H1 (cell line): ENCODE results near the gene PCYT2. TPM values are rescaled to one million over a fixed set of nuclear protein-coding genes. Genes with fewer than 3 reads are reported as not detected.
A peak's percentile ranks its signal among the peaks of the same experiment; 100 is the strongest.

Experiments
- CTCF ChIA-PET: fragments of 300-600 bp; sonication (Branson Sonifier 250); formaldehyde crosslinking; loops from one replicate; lab custom pipeline; 2021; ENCODE audit not compliant: partially characterized antibody; lab: Charles Lee
- POLR2A ChIA-PET: fragments of 300-600 bp; sonication (Branson Sonifier 250); formaldehyde crosslinking; loops from one replicate; lab custom pipeline; 2021; ENCODE audit warnings: inconsistent platforms; ENCODE audit not compliant: partially characterized antibody; lab: Charles Lee
- DNase-seq, 2 experiments: peaks; one replicate each; pipeline versions ENCODE4 v3.0.0 to v3.0.0-alpha.2; 2010 to 2022; ENCODE audit warnings: low spot score in 2 of 2, low read depth in 1 of 2, mixed read lengths in 1 of 2
- FAIRE-seq: peaks from 2 replicates; lab custom pipeline; 2011; peaks lifted over from hg19 to GRCh38; lab: Jason Lieb, UNC
- H2AFZ ChIP-seq: 2 replicates; pipeline ENCODE4 v1.8.1; 2012; ENCODE audit warnings: low read length, inconsistent platforms
- H2AK5ac ChIP-seq: 2 replicates; pipeline ENCODE4 v1.6.1; 2013; ENCODE audit warnings: low read depth, low read length
- H2BK120ac ChIP-seq: replicated peaks from 2 replicates; pipeline ENCODE3; 2013; ENCODE audit warnings: low read depth, low read length, inconsistent platforms
- H2BK12ac ChIP-seq: 2 replicates; pipeline ENCODE4 v1.6.1; 2013; ENCODE audit warnings: low read depth, low read length
- H2BK15ac ChIP-seq: 2 replicates; pipeline ENCODE4 v1.6.1; 2013; ENCODE audit warnings: low read length
- H2BK20ac ChIP-seq: 2 replicates; pipeline ENCODE4 v1.6.1; 2013; ENCODE audit warnings: low read length
- H2BK5ac ChIP-seq: 2 replicates; pipeline ENCODE4 v1.6.1; 2013; ENCODE audit warnings: low read depth, low read length
- H3K14ac ChIP-seq: 2 replicates; pipeline ENCODE4 v1.6.1; 2013; ENCODE audit warnings: inconsistent platforms; ENCODE audit not compliant: insufficient read length
- H3K18ac ChIP-seq: 2 replicates; pipeline ENCODE4 v1.6.1; 2013; ENCODE audit warnings: low read length; ENCODE audit errors: extremely low read depth
- H3K23ac ChIP-seq: 2 replicates; pipeline ENCODE4 v1.6.1; 2013; ENCODE audit warnings: inconsistent platforms; ENCODE audit not compliant: insufficient read length
- H3K23me2 ChIP-seq: 2 replicates; pipeline ENCODE4 v1.6.1; 2013; ENCODE audit warnings: low read depth, low read length
- H3K27ac ChIP-seq: 2 replicates; pipeline ENCODE4 v1.6.1; 2011; ENCODE audit warnings: low read depth, low read length, inconsistent platforms
- H3K27me3 ChIP-seq, 4 experiments: replicated peaks in 1 of 4; 1 replicate in 1 of 4; 2 replicates in 3 of 4; pipeline versions ENCODE4 v1.6.1 to v1.8.1; 2011 to 2013; ENCODE audit warnings: low read length in 3 of 4, mild to moderate bottlenecking in 3 of 4, inconsistent platforms in 2 of 4, mixed read lengths in 2 of 4, moderate library complexity in 1 of 4; ENCODE audit not compliant: control insufficient read depth in 3 of 4, insufficient read depth in 3 of 4; ENCODE audit errors: extremely low read depth in 1 of 4
- H3K36me3 ChIP-seq, 4 experiments: 2 replicates each; pipeline versions ENCODE4 v1.6.1 to v1.8.1; 2011 to 2013; ENCODE audit warnings: mild to moderate bottlenecking in 4 of 4, low read length in 3 of 4, moderate library complexity in 2 of 4, control low read depth in 1 of 4, inconsistent platforms in 1 of 4; ENCODE audit not compliant: insufficient read depth in 4 of 4, control insufficient read depth in 2 of 4
- H3K4ac ChIP-seq: replicated peaks from 2 replicates; pipeline ENCODE3; 2013; ENCODE audit warnings: low read length, low read depth, mixed read lengths, inconsistent platforms; ENCODE audit not compliant: insufficient read length
- H3K4me1 ChIP-seq, 4 experiments: replicated peaks in 1 of 4; 1 replicate in 1 of 4; 2 replicates in 3 of 4; pipeline versions ENCODE4 v1.6.1 to v1.8.1; 2011 to 2013; ENCODE audit warnings: low read length in 3 of 4, inconsistent platforms in 2 of 4, mixed read lengths in 1 of 4; ENCODE audit not compliant: insufficient read depth in 4 of 4, control insufficient read depth in 3 of 4
- H3K4me2 ChIP-seq, 2 experiments: 2 replicates each; pipeline versions ENCODE4 v1.6.1 to v1.8.1; 2011 to 2013; ENCODE audit warnings: low read depth in 2 of 2, low read length in 2 of 2, control low read depth in 1 of 2, inconsistent platforms in 1 of 2, mild to moderate bottlenecking in 1 of 2; ENCODE audit not compliant: insufficient read depth in 1 of 2
- H3K4me3 ChIP-seq, 4 experiments: fragments of 200-600, 300-600 bp in 1 of 4; sonication (generic), shearing (Covaris generic), sonication (Bioruptor Twin) in 1 of 4; 2 replicates each; pipeline versions ENCODE4 v1.5.1 to v1.8.1; 2011 to 2016; ENCODE audit warnings: low read length in 4 of 4, low read depth in 3 of 4, control low read depth in 2 of 4, inconsistent platforms in 2 of 4, mild to moderate bottlenecking in 2 of 4, mixed read lengths in 1 of 4, moderate library complexity in 1 of 4; ENCODE audit not compliant: insufficient read depth in 2 of 4; ENCODE audit errors: extremely low read depth in 1 of 4
- H3K56ac ChIP-seq: replicated peaks from 2 replicates; pipeline ENCODE3; 2013; ENCODE audit warnings: low read depth, mild to moderate bottlenecking, mixed read lengths, low read length, inconsistent platforms; ENCODE audit not compliant: insufficient read length
- H3K79me1 ChIP-seq: 2 replicates; pipeline ENCODE4 v1.6.1; 2013; ENCODE audit warnings: low read depth, low read length, control low read depth
- H3K79me2 ChIP-seq, 2 experiments: 2 replicates each; pipeline versions ENCODE4 v1.6.1 to v1.8.1; 2012 to 2013; ENCODE audit warnings: low read length in 2 of 2, mild to moderate bottlenecking in 2 of 2, inconsistent platforms in 1 of 2; ENCODE audit not compliant: insufficient read depth in 2 of 2, control insufficient read depth in 1 of 2
- H3K9ac ChIP-seq, 4 experiments: replicated peaks in 1 of 4; 1 replicate in 1 of 4; 2 replicates in 3 of 4; pipeline versions ENCODE4 v1.6.1 to v1.8.1; 2011 to 2013; ENCODE audit warnings: low read depth in 3 of 4, low read length in 3 of 4, control low read depth in 2 of 4, mild to moderate bottlenecking in 2 of 4, moderate library complexity in 2 of 4, inconsistent platforms in 1 of 4; ENCODE audit errors: extremely low read depth in 1 of 4
- H3K9me3 ChIP-seq, 2 experiments: 2 replicates each; pipeline versions ENCODE4 v1.6.1 to v1.8.1; 2012 to 2013; ENCODE audit warnings: mild to moderate bottlenecking in 2 of 2, moderate library complexity in 2 of 2, control low read depth in 1 of 2, inconsistent platforms in 1 of 2, low read depth in 1 of 2, low read length in 1 of 2, mixed read lengths in 1 of 2; ENCODE audit not compliant: insufficient read depth in 2 of 2
- H4K20me1 ChIP-seq, 2 experiments: replicated peaks in 1 of 2; 2 replicates each; pipeline versions ENCODE3 to v1.8.1; 2011 to 2013; ENCODE audit warnings: inconsistent platforms in 2 of 2, low read length in 2 of 2, mild to moderate bottlenecking in 1 of 2; ENCODE audit not compliant: insufficient read depth in 2 of 2, control insufficient read depth in 1 of 2
- H4K5ac ChIP-seq: 2 replicates; pipeline ENCODE4 v1.6.1; 2013; ENCODE audit warnings: low read length, low read depth, mixed read lengths, inconsistent platforms; ENCODE audit not compliant: insufficient read length
- H4K8ac ChIP-seq: 2 replicates; pipeline ENCODE4 v1.8.0; 2013; ENCODE audit warnings: mild to moderate bottlenecking, moderate library complexity, low read length, inconsistent platforms; ENCODE audit not compliant: insufficient read depth; ENCODE audit errors: extremely low read depth
- H4K91ac ChIP-seq: replicated peaks from 2 replicates; pipeline ENCODE3; 2013; ENCODE audit warnings: low read length, mixed read lengths, inconsistent platforms; ENCODE audit not compliant: insufficient read length
- EGR1 ChIP-seq: IDR thresholded peaks from 2 replicates; pipeline ENCODE4 v1.6.1; 2011; ENCODE audit warnings: low read depth, low read length, borderline replicate concordance
- EZH2 ChIP-seq: fragments of 200-600 bp; sonication (generic); IDR thresholded peaks from 2 replicates; pipeline ENCODE4 v1.7.1; 2012; ENCODE audit warnings: low read depth, mild to moderate bottlenecking, moderate library complexity, low read length, inconsistent platforms; ENCODE audit not compliant: severe bottlenecking
- FOSL1 ChIP-seq: IDR thresholded peaks from 2 replicates; pipeline ENCODE4 v1.6.1; 2011; ENCODE audit warnings: mild to moderate bottlenecking, low read depth, low read length, moderate library complexity; ENCODE audit not compliant: insufficient read depth
- HDAC2 ChIP-seq, 2 experiments: fragments of 300-600 bp in 1 of 2; sonication (generic) in 1 of 2; IDR thresholded peaks; 2 replicates each; pipeline ENCODE4 v1.6.1; 2011 to 2012; ENCODE audit warnings: low read depth in 2 of 2, low read length in 2 of 2, mild to moderate bottlenecking in 2 of 2, moderate library complexity in 2 of 2, borderline replicate concordance in 1 of 2, inconsistent platforms in 1 of 2
- KDM4A ChIP-seq: IDR thresholded peaks from one replicate; pipeline ENCODE4 v1.7.1; 2012; ENCODE audit warnings: low read depth, mild to moderate bottlenecking, moderate library complexity, low read length, inconsistent platforms; ENCODE audit not compliant: severe bottlenecking
- SP1 ChIP-seq: IDR thresholded peaks from 2 replicates; pipeline ENCODE4 v1.6.1; 2011; ENCODE audit warnings: low read depth, low read length
- WGBS, 2 experiments: shearing (Covaris generic) in 1 of 2; methylation state at CpG; one replicate each; pipeline versions ENCODE4 v1.1.6 to v1.1.7; 2013 to 2015; ENCODE audit warnings: low lambda C conversion rate in 2 of 2, mixed read lengths in 2 of 2, inconsistent platforms in 1 of 2, low coverage in 1 of 2, missing lambda C conversion rate in 1 of 2; ENCODE audit not compliant: insufficient replicate concordance in 2 of 2, insufficient coverage in 1 of 2, insufficient read length in 1 of 2; ENCODE audit errors: extremely low coverage in 1 of 2, missing lambda C conversion rate in 1 of 2; 5-methylcytosine and 5-hydroxymethylcytosine counted together
- polyA plus RNA-seq, 7 experiments: library from polyadenylated mRNA; depleted of rRNA in 3 of 7; stranded (reverse) in 5 of 7; unstranded in 2 of 7; fragments of >200 nt in 5 of 7; fragments of 200-250 nt in 2 of 7; gene quantifications; 1 replicate in 5 of 7; 2 replicates in 1 of 7; 4 replicates in 1 of 7; pipeline versions ENCODE4 v1.2.1 to v1.2.3, GENCODE V29; 2011 to 2013; ENCODE audit warnings: missing spikeins in 2 of 7, mixed read lengths in 2 of 7
- total RNA-seq: library from RNA; stranded (reverse); fragmentation: NEBNext Ultra II Directional; extraction: Animal tissue kit (Norgen Biotek cat#: 25700); gene quantifications from 2 replicates; pipeline ENCODE4 v1.2.1, GENCODE V29; 2021
- TF ChIP-seq, protein P1 (sequence below): IDR thresholded peaks from 2 replicates; pipeline ENCODE4 v1.6.1; 2012; ENCODE audit warnings: low read length, inconsistent platforms

Gene PCYT2
- total and polyA plus RNA-seq, 2 of the 8 experiments (the other 6 are each of a cell fraction or from before 2014, with no cell fraction given): 29.9 to 31.3 TPM

DNA sequence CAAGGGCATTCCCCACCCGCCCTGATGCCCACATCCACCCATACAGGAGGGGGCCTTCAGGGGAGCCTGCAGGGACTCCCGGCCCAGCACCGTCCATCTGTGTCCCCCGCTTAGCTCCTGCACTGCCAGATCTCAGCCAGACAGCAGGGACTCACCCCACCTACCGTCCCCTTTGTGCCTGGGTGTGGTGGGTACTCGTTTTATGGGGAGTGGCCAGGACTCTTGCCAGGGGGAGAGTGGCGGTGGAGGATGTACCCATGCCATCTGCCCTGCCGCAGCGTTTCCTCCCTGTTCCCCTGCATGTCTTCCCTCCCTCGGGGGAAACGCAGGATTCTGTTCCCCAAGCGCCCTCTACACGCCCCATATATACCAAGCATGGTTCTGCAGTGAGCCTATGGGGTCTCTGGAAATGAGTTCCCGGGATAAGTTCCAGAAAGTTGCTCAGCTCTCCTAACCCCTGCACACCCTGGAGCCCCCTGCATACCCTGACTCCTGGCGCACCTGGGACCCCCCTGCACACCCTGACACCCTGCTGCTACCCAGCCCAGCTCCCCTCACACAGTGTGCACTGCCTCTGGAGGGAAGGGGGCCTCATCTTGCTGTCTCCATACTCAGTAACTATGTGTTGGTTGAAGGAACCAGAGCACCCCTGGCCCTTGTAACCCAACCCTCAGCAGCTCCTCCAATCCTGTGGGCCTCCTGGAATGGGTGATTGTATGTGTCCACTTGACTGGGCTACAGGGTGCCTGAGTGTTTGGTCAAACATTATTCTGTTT is 20.5 kb upstream of the PCYT2 start:
- Histone ChIP-seq H2AK5ac (no peak overlapping the region), H3K79me1 (peaks cover under 1% of the 10 kb centered on the region; the same call in 1 of the 2 replicates), H3K9ac (no peak overlapping the region), H3K18ac (no peak overlapping the region), H2BK12ac (no peak overlapping the region), H3K23me2 (peaks cover 9% of the 10 kb centered on the region; the same call in 1 of the 2 replicates), H3K56ac (no peak overlapping the region), H3K4ac (no peak overlapping the region), H3K14ac (no peak overlapping the region), H3K4me1 (peaks cover 0 to 13% (median 3%) of the 10 kb centered on the region in 4 experiments; a peak in 5 of 7 replicates), H3K79me2 (peaks cover 0 to 1% of the 10 kb centered on the region in 2 experiments; a peak in 3 of 4 replicates), H3K4me3 (no peak overlapping the region), H4K8ac (peak overlapping the region; percentile 76; the same call in 1 of the 2 replicates), H4K91ac (no peak overlapping the region), H3K9me3 (no peaks in the 10 kb centered on the region), H2BK15ac (no peak overlapping the region), H4K20me1 (peaks cover 7 to 23% of the 10 kb centered on the region in 2 experiments), H3K4me2 (no peak overlapping the region), H2AFZ (no peak overlapping the region), H3K27me3 (peaks cover 0 to 12% (median 9%) of the 10 kb centered on the region in 4 experiments; a peak in 4 of 7 replicates), H2BK20ac (no peak overlapping the region), H3K27ac (no peak overlapping the region), H2BK120ac (no peak overlapping the region), H3K23ac (no peak overlapping the region), H3K36me3 (peaks cover 0 to 25% (median 10%) of the 10 kb centered on the region in 4 experiments; a peak in 5 of 8 replicates), H2BK5ac (no peak overlapping the region), H4K5ac (no peak overlapping the region)
- TF ChIP-seq, protein P1, sequence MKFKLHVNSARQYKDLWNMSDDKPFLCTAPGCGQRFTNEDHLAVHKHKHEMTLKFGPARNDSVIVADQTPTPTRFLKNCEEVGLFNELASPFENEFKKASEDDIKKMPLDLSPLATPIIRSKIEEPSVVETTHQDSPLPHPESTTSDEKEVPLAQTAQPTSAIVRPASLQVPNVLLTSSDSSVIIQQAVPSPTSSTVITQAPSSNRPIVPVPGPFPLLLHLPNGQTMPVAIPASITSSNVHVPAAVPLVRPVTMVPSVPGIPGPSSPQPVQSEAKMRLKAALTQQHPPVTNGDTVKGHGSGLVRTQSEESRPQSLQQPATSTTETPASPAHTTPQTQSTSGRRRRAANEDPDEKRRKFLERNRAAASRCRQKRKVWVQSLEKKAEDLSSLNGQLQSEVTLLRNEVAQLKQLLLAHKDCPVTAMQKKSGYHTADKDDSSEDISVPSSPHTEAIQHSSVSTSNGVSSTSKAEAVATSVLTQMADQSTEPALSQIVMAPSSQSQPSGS: no peak
- TF ChIP-seq EGR1: no peak
- TF ChIP-seq FOSL1: no peak
- no peak for TF ChIP-seq SP1
- no peak for TF ChIP-seq HDAC2 (IDR thresholded peaks at IDR 0.05; ENCODE audit: borderline replicate concordance in 1 of 2, low read depth in 2 of 2, low read length in 2 of 2)
- TF ChIP-seq KDM4A: no peak
- no peak for TF ChIP-seq EZH2
- FAIRE-seq (no peak), DNase-seq (no peak)
- POLR2A ChIA-PET: interaction anchor here (1.0 to 14.6 kb wide), 16 partner anchors 6 to 216 kb away, joined by 3 to 150 read pairs (median 5); partner anchors contain the start of genes ASPSCR1, MAFG, PCYT2 and SIRT7
- WGBS, 2 experiments: 64% methylated on average over 13 of the region's 15 CpGs; no CpG with 5 or more reads in 1 of the 2 experiments
- CTCF ChIA-PET: interaction anchor here (0.8 to 3.8 kb wide), 6 partner anchors 25 to 90 kb away, joined by 3 to 9 read pairs (median 3); no protein-coding TSS in a partner anchor
